ES-I3 (cell line): ENCODE results near the gene NCF1.
"Not testable (repeated sequence)": the region's sequence is repeated elsewhere in the genome, so short reads cannot be mapped to it uniquely, and the experiment has no call there.

Experiments used
- H3K36me3 ChIP-seq: 2 replicates; pipeline ENCODE4 v1.6.1; 2013; ENCODE audit warnings: mild to moderate bottlenecking, low read length, control low read depth, moderate library complexity; ENCODE audit not compliant: insufficient read depth
- H3K4me1 ChIP-seq: 2 replicates; pipeline ENCODE4 v1.6.1; 2013; ENCODE audit warnings: mild to moderate bottlenecking, control low read depth, low read length; ENCODE audit not compliant: insufficient read depth
- H3K9ac ChIP-seq: 2 replicates; pipeline ENCODE4 v1.6.1; 2013; ENCODE audit warnings: low read depth, mild to moderate bottlenecking, low read length, moderate library complexity
- H3K9me3 ChIP-seq: 2 replicates; pipeline ENCODE4 v1.6.1; 2013; ENCODE audit warnings: mild to moderate bottlenecking, low read length, moderate library complexity; ENCODE audit not compliant: control insufficient read depth, insufficient read depth

The NCF1 gene

DNA sequence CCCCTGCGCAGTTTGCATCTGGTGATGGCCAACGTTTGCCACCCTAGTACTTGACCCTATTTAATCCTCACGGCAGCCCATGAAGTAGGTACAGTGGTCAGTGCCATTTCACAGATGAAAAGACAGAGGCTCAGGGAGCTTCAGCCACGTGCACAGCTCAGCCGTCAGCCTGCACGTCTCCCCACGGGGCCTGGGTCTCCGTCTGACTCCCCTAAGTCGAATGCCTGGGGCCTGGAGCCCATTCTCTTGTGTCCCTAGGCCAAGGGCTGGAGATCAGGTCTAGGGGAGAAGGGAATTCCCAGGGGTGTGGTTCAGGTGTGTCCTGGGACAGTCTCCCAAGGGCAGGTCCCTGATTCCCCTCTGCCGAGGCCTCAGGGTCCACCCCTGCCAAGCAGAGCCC, 6.8 kb upstream of the NCF1 start:
- not testable (repeated sequence) for H3K9ac ChIP-seq, H3K36me3 ChIP-seq, H3K4me1 ChIP-seq, H3K9me3 ChIP-seq

DNA sequence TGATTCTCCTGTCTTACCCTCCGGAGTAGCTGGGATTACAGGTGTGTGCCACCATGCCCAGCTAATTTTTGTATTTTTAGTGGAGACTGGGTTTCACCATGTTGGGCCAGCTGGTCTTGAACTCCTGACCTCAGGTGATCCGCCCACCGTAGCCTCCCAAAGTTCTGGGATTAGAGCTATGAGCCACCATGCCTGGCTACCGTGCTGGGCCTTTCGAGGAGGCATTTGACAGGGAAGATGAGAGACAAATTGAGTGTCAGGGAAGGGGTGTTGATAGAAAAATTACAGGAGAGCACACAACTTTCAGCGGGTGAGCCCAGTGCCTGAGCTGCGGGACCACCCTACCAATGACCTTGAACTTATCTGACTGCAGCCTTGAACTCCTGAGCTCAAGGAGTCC, 3.7 kb upstream of the NCF1 start:
- not testable (repeated sequence) for H3K9me3 ChIP-seq, H3K4me1 ChIP-seq, H3K9ac ChIP-seq, H3K36me3 ChIP-seq

DNA sequence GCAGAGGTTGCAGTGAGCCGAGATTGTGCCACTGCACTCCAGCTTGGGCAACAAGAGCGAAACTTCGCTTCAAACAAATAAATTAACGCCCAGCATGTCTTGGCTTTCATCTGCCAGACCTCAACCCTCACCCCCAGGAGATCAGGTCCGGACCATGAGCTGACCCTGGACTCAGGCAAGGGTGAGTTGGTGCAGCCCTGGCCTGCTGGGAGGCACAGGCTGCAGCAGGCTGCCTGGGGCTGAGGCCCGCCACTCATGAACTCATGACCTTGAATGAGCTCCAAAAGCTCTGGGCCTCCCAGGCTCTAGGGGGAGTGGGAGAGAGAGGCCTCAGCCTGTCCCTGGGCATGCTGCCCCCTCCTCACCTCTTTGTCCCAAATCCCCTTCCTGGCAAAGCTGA, 1.7 kb upstream of the NCF1 start:
- not testable (repeated sequence) for H3K4me1 ChIP-seq, H3K9ac ChIP-seq, H3K9me3 ChIP-seq, H3K36me3 ChIP-seq

GRCh38 chr7:74775111-74775510, 1.3 kb downstream of the NCF1 start:
- H3K9me3 ChIP-seq, H3K36me3 ChIP-seq, H3K9ac ChIP-seq, H3K4me1 ChIP-seq: not testable (repeated sequence)

DNA sequence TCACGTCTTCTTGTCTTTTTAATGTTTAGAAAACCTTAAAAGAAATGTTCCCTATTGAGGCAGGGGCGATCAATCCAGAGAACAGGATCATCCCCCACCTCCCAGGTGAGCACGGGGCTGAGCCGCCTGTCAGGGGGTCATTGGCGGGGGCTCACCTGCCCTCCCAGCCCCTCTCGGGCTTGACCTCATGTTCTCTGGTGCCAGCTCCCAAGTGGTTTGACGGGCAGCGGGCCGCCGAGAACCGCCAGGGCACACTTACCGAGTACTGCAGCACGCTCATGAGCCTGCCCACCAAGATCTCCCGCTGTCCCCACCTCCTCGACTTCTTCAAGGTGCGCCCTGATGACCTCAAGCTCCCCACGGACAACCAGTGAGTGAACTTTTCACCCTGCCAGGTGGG, 5.2 kb downstream of the NCF1 start:
- not testable (repeated sequence) for H3K9me3 ChIP-seq, H3K9ac ChIP-seq, H3K4me1 ChIP-seq, H3K36me3 ChIP-seq

DNA sequence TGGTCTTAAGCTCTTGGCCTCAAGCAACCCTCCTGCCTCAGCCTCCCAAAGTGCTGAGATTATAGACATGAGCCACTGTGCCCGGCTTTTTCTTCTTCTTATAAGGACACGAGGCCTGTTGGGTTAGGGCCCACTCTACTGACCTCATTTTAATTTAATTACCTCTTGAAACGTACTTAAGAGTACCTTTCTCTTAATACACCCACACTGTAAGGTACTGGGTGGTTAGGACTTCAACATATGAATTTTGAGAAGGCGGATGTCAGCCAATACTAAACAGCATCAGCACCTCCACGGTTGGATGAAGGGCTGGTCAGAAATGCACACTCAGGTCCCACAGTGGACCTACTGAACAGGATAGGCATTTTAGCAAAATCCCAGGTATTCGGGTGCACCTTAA, 7.9 kb downstream of the NCF1 start:
- H3K9ac ChIP-seq, H3K9me3 ChIP-seq, H3K36me3 ChIP-seq, H3K4me1 ChIP-seq: not testable (repeated sequence)

DNA sequence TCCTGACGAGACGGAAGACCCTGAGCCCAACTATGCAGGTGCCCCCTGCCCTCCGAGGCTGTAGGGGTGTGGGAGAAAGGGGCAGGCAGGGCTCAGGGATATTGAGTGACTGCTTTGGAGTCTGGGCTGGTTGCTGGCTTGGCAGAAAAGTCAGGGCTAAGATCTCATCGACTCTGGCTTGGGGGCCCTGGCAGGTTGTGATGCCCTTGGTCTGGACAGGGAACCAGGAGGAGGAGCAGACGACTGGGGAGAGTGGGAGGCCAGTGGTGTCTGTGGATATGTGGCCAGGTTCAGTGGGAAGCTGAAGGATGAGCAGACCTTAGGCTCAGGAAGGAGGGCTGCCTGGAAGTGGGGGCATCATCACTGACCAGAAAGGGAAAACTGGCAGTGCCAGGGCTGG, 9.8 kb downstream of the NCF1 start:
- H3K36me3 ChIP-seq, H3K9me3 ChIP-seq, H3K9ac ChIP-seq, H3K4me1 ChIP-seq: not testable (repeated sequence)

DNA sequence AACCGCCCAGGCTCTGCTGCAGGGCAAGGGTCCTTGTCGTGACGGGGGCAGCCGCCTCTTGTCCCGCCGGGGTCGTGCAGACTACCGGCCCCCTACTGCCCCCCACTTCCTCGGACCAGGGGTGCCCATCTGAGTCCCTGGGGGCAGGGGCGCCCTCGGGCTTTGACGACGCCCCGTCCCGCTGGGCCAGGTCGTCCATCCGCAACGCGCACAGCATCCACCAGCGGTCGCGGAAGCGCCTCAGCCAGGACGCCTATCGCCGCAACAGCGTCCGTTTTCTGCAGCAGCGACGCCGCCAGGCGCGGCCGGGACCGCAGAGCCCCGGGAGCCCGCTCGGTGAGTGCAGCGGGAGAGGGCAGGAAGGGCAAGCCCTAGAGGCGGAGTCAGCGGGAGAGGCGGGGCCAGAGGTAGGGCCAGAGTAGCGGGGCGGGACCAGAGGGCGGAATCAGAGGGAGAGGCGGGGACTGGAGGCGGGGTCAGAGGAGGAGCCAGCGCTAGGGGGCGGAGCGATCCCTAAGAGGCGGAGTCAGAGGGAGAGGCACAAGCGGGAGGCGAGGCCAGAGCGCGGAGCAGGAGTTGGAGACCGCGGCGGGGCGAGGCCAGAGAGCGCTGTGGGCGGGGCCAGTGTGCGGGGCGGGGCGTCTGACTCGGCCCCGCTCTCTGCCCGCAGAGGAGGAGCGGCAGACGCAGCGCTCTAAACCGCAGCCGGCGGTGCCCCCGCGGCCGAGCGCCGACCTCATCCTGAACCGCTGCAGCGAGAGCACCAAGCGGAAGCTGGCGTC, 14.7 kb downstream of the NCF1 start:
- not testable (repeated sequence) for H3K4me1 ChIP-seq, H3K9me3 ChIP-seq, H3K9ac ChIP-seq, H3K36me3 ChIP-seq

GRCh38 chr7:74789200-74789736, 15.5 kb downstream of the NCF1 start:
- H3K9ac ChIP-seq, H3K36me3 ChIP-seq, H3K4me1 ChIP-seq, H3K9me3 ChIP-seq: not testable (repeated sequence)

DNA sequence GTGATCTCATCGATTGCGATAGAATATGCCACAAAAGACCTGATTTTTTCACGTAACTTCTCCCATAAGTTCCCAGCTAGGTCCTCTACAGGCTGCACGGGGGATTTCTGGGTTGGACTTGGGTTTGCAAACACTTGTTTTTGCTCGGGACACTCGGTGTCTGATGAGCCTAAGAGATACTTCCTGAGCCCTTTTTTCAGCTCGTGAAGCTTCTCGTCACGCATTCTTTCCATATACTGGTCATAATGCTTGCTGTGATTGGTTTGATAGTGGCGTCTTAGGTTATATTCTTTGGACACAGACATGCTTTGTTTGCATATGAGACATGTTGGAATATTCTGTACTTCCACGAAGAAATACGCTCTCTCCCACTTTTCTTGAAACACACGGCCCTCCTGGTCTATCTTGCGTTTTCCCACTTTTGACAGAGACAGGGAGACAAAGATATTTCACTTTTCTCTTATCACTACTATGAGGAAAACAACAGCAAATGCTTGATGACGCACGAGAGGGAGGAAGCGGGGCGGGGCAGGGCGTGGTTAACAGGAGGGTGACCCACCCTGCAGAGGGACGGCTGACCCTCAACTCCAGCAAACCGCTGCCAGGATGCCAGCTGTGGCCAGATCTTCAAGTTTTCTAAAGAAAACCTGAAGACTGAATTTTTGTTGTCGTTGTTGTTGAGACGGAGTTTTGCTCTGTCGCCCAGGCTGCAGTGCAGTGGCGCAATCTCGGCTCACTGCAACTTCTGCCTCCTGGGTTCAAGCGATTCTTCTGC, 24.2 kb downstream of the NCF1 start:
- not testable (repeated sequence) for H3K4me1 ChIP-seq, H3K9ac ChIP-seq, H3K9me3 ChIP-seq, H3K36me3 ChIP-seq

DNA sequence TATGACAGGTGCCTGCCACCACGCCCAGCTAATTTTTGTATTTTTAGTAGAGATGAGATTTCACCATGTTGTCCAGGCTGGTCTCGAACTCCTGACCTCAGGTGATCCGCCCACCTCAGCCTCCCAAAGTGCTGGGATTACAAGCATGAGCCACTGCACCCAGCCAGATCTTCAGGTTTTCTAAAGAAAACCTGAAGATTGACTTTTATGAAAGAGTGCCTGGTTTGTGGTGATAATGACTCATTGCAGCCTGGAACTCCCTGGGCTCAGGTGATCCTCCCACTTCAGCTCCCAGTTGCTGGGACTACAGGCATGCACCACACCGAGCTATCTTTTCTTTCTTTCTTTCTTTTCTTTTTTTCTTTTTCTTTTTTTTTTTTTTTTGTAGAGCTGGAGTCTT, 24.8 kb downstream of the NCF1 start:
- not testable (repeated sequence) for H3K9ac ChIP-seq, H3K36me3 ChIP-seq, H3K9me3 ChIP-seq, H3K4me1 ChIP-seq

DNA sequence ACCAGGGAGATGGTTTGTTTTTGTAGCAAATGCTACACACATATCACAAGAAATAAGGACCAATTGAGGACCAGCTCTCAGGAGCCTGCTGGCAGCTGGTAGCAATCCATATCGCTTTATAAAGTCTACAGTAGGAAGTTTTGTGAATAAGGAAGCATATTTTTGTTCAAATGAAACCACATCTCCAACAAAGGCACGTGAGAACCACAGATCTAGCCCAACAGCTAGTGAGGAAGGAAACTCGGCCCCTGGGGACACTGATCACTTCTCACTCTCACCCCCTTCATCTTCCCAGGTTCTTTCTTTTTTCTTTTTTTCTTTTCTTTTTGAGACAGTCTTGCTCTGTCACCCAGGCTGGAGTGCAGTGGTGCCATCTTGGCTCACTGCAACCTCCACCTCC, 42.1 kb downstream of the NCF1 start:
- H3K36me3 ChIP-seq, H3K9ac ChIP-seq, H3K4me1 ChIP-seq, H3K9me3 ChIP-seq: not testable (repeated sequence)

GRCh38 chr7:74820146-74820805, 46.5 kb downstream of the NCF1 start:
- H3K9ac ChIP-seq, H3K9me3 ChIP-seq, H3K36me3 ChIP-seq, H3K4me1 ChIP-seq: not testable (repeated sequence)

DNA sequence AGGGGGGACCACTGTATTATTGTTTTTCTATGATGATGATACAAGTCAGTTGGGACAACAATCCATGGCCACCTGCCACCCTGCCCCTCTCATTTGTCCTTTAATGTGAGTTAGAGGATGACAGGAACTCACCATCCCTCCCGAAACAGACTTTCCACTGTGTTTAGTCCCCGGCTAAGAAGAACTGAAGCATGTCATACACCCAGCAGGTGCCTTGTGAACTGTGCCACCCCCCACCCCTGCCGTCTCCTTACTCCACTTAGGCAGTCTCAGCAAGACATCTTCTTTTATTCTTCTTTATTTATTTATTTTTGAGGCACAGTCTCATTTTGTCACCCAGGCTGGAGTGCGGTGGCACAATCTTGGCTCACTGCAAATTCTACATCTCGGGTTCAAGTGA, 47.4 kb downstream of the NCF1 start:
- not testable (repeated sequence) for H3K36me3 ChIP-seq, H3K9ac ChIP-seq, H3K4me1 ChIP-seq, H3K9me3 ChIP-seq

GRCh38 chr7:74829959-74830358, 56.1 kb downstream of the NCF1 start:
- not testable (repeated sequence) for H3K4me1 ChIP-seq, H3K9me3 ChIP-seq, H3K9ac ChIP-seq, H3K36me3 ChIP-seq
